ENCODE measurements around the gene GYPB.
"Not testable (repeated sequence)": the region's sequence is repeated elsewhere in the genome, so short reads cannot be mapped to it uniquely, and the experiment has no call there.

DNA sequence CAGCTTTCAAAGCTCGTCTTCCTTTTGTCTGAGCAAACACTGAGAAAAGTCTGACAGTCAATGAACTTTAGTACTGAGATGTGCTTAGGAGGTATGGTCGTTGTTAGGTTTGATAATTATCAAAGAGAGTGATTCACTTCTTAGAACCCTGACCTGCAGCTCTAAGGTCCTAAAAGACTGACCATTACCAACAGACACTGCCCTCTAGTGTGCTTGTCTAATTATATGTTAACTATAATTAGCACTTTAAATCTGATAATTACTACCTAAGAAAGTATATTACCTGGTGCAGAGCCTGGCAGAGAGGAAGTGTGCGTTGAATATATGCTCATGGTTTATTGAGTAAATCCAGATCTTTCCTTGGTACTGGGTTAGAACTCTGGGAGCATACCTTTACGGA, 38.4 kb downstream of the GYPB start:
- not testable (repeated sequence) for TF ChIP-seq EP300, POLR2AphosphoS5 (IDR thresholded peaks at IDR 0.05)
- TF ChIP-seq, protein P1, sequence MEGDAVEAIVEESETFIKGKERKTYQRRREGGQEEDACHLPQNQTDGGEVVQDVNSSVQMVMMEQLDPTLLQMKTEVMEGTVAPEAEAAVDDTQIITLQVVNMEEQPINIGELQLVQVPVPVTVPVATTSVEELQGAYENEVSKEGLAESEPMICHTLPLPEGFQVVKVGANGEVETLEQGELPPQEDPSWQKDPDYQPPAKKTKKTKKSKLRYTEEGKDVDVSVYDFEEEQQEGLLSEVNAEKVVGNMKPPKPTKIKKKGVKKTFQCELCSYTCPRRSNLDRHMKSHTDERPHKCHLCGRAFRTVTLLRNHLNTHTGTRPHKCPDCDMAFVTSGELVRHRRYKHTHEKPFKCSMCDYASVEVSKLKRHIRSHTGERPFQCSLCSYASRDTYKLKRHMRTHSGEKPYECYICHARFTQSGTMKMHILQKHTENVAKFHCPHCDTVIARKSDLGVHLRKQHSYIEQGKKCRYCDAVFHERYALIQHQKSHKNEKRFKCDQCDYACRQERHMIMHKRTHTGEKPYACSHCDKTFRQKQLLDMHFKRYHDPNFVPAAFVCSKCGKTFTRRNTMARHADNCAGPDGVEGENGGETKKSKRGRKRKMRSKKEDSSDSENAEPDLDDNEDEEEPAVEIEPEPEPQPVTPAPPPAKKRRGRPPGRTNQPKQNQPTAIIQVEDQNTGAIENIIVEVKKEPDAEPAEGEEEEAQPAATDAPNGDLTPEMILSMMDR (IDR thresholded peaks at IDR 0.05): not testable (repeated sequence)

All from stomach (tissue), 4 donors.